WERI-Rb-1 (cell line): ENCODE measurements around the gene PRCP.

Experiments used
- DNase-seq: peaks from one replicate; pipeline ENCODE4 v3.0.0-alpha.2; 2020
- H3K27ac ChIP-seq: fragments of 250-450 bp; sonication (Bioruptor Pico); 2 replicates; pipeline ENCODE4 v1.5.1; 2020; ENCODE audit warnings: mild to moderate bottlenecking, moderate library complexity
- H3K27me3 ChIP-seq: fragments of 250-450 bp; sonication (Bioruptor Pico); 2 replicates; pipeline ENCODE4 v1.5.1; 2021; ENCODE audit warnings: mild to moderate bottlenecking, low read depth, moderate library complexity; ENCODE audit not compliant: insufficient read depth, severe bottlenecking
- H3K36me3 ChIP-seq: fragments of 250-450 bp; sonication (Bioruptor Pico); 2 replicates; pipeline ENCODE4 v1.5.1; 2020; ENCODE audit warnings: mild to moderate bottlenecking, moderate library complexity
- H3K4me3 ChIP-seq: 2 replicates; pipeline ENCODE4 v1.5.1; 2011; ENCODE audit warnings: low read depth, mild to moderate bottlenecking, control low read depth, low read length
- H3K9me3 ChIP-seq: fragments of 250-450 bp; sonication (Bioruptor Pico); 2 replicates; pipeline ENCODE4 v1.5.1; 2021; ENCODE audit warnings: mild to moderate bottlenecking, moderate library complexity; ENCODE audit not compliant: severe bottlenecking
- CTCF ChIP-seq: IDR thresholded peaks from 2 replicates; pipeline ENCODE4 v1.5.1; 2011; ENCODE audit warnings: low read depth, mild to moderate bottlenecking, control low read depth, inconsistent platforms, low read length

Gene PRCP

GRCh38 chr11:82837650-82838049, 62.6 kb downstream of the PRCP start:
- no peak for TF ChIP-seq CTCF
- no peaks in the 10 kb centered on the region for H3K9me3 ChIP-seq
- DNase-seq = no peak
- H3K27ac ChIP-seq = no peak overlapping the region
- H3K4me3 ChIP-seq = no peak overlapping the region
- no peaks in the 10 kb centered on the region for H3K27me3 ChIP-seq
- H3K36me3 ChIP-seq = no peaks in the 10 kb centered on the region

DNA sequence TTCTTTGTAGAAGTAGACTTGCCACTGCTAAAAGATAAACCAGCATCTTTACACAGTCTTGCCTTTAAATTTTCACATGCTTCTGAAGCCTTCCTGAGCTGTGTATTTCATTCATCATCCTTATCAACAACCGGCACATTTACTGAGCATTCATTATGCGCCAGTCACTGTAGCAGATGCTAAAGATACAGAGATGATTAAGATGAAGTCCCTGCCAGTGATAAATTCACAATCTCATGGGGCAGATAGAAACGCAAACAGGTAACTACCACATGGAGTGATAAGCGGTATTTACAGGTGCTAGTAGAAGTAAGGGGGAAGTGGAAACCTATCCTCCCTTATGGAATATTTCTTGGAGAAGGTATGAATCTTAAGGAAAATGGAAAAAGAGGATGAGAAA, 67.2 kb downstream of the PRCP start:
- Histone ChIP-seq H3K4me3 (no peak overlapping the region), H3K27ac (no peak overlapping the region), H3K36me3 (no peaks in the 10 kb centered on the region), H3K27me3 (no peaks in the 10 kb centered on the region), H3K9me3 (no peaks in the 10 kb centered on the region)
- TF ChIP-seq CTCF = no peak
- no peak for DNase-seq

- DNase-seq = no peak
- Histone ChIP-seq H3K36me3 (no peaks in the 10 kb centered on the region), H3K4me3 (no peak overlapping the region), H3K9me3 (no peaks in the 10 kb centered on the region), H3K27ac (no peak overlapping the region), H3K27me3 (no peaks in the 10 kb centered on the region)
- TF ChIP-seq CTCF = no peak
These were observed 68.9 kb downstream of the PRCP start for GRCh38 chr11:82831364-82831763.

- TF ChIP-seq CTCF = no peak
- DNase-seq = no peak
- no peaks in the 10 kb centered on the region for H3K27me3 ChIP-seq
- no peak overlapping the region for H3K4me3 ChIP-seq
- H3K27ac ChIP-seq = no peak overlapping the region
- H3K36me3 ChIP-seq = no peaks in the 10 kb centered on the region
- no peaks in the 10 kb centered on the region for H3K9me3 ChIP-seq
These were observed 69.5 kb downstream of the PRCP start for GRCh38 chr11:82830746-82831145.

DNA sequence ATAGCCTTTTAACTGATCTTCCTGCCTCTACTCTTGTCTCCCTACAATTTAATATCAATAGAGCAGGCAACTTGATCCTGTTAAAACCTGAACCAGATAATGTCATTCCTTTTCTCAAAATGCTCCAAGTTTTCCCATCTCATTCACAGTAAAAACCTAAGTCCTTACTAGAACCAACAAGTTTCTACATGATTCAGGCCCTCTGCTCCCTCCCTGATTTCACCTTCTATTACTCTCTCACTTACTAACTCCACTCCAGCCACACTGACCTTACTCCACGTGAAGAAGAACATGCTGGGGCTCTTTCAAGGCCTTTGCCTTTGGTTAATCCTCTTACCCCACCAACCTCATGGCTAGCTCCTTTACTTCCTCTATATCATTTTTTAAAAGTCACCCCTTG, 71.1 kb downstream of the PRCP start:
- H3K4me3 ChIP-seq = no peak overlapping the region
- TF ChIP-seq CTCF = no peak
- H3K27me3 ChIP-seq = no peaks in the 10 kb centered on the region
- H3K36me3 ChIP-seq = no peaks in the 10 kb centered on the region
- no peak for DNase-seq
- H3K9me3 ChIP-seq = no peaks in the 10 kb centered on the region
- H3K27ac ChIP-seq = no peak overlapping the region

- Histone ChIP-seq H3K27me3 (no peaks in the 10 kb centered on the region), H3K27ac (no peak overlapping the region), H3K4me3 (no peak overlapping the region), H3K9me3 (no peaks in the 10 kb centered on the region), H3K36me3 (no peaks in the 10 kb centered on the region)
- DNase-seq = no peak
- TF ChIP-seq CTCF = no peak
These were observed 71.8 kb downstream of the PRCP start for GRCh38 chr11:82828472-82828871.
